H9 (cell line): ENCODE data around the gene MAGOH. TPM values are rescaled to one million over a fixed set of nuclear protein-coding genes. Genes with fewer than 3 reads are reported as not detected.

Source experiments
- DNase-seq: peaks from one replicate; pipeline ENCODE4 v3.0.0-alpha.2; 2017
- H2AFZ ChIP-seq: one replicate; pipeline ENCODE4 v1.6.1; 2013; ENCODE audit warnings: mild to moderate bottlenecking, low read length, control low read depth, moderate library complexity
- H2AK5ac ChIP-seq: 2 replicates; pipeline ENCODE4 v1.6.1; 2013; ENCODE audit warnings: low read length, control low read depth, mixed read lengths; ENCODE audit not compliant: insufficient read length
- H2BK120ac ChIP-seq: one replicate; pipeline ENCODE4 v1.6.1; 2013; ENCODE audit warnings: low read depth, mild to moderate bottlenecking, low read length, control low read depth, inconsistent platforms; ENCODE audit not compliant: poor library complexity, severe bottlenecking
- H2BK12ac ChIP-seq: 2 replicates; pipeline ENCODE4 v1.6.1; 2013; ENCODE audit warnings: low read length, control low read depth, mixed read lengths, low read depth; ENCODE audit not compliant: insufficient read length
- H2BK15ac ChIP-seq: 2 replicates; pipeline ENCODE4 v1.6.1; 2013; ENCODE audit warnings: low read depth, low read length, control low read depth
- H2BK20ac ChIP-seq: one replicate; pipeline ENCODE4 v1.6.1; 2013; ENCODE audit warnings: low read depth, mild to moderate bottlenecking, low read length, control low read depth, inconsistent platforms; ENCODE audit not compliant: poor library complexity, severe bottlenecking
- H2BK5ac ChIP-seq: 2 replicates; pipeline ENCODE4 v1.6.1; 2013; ENCODE audit warnings: low read length, control low read depth, mixed read lengths; ENCODE audit not compliant: insufficient read length
- H3K14ac ChIP-seq: 2 replicates; pipeline ENCODE4 v1.6.1; 2013; ENCODE audit warnings: low read length, control low read depth; ENCODE audit not compliant: insufficient read depth
- H3K18ac ChIP-seq: 2 replicates; pipeline ENCODE4 v1.6.1; 2013; ENCODE audit warnings: low read depth, mild to moderate bottlenecking, mixed read lengths, low read length, control low read depth; ENCODE audit not compliant: insufficient read length
- H3K23ac ChIP-seq: 2 replicates; pipeline ENCODE4 v1.6.1; 2013; ENCODE audit warnings: low read length, control low read depth, mixed read lengths, low read depth; ENCODE audit not compliant: insufficient read length
- H3K23me2 ChIP-seq: 2 replicates; pipeline ENCODE4 v1.6.1; 2013; ENCODE audit warnings: low read depth, mild to moderate bottlenecking, mixed read lengths, low read length, control low read depth; ENCODE audit not compliant: insufficient read length, poor library complexity, severe bottlenecking
- H3K27ac ChIP-seq: 2 replicates; pipeline ENCODE4 v1.5.1; 2013; ENCODE audit warnings: low read length, control low read depth, mixed read lengths, low read depth; ENCODE audit not compliant: insufficient read length
- H3K27me3 ChIP-seq: 2 replicates; pipeline ENCODE4 v1.6.1; 2013; ENCODE audit warnings: low read length, control low read depth, inconsistent platforms; ENCODE audit not compliant: insufficient read depth
- H3K4ac ChIP-seq: 2 replicates; pipeline ENCODE4 v1.6.1; 2013; ENCODE audit warnings: low read depth, mild to moderate bottlenecking, control low read depth, inconsistent platforms, low read length, moderate library complexity
- H3K4me1 ChIP-seq: 2 replicates; pipeline ENCODE4 v1.6.1; 2013; ENCODE audit warnings: low read length, control low read depth, inconsistent platforms; ENCODE audit not compliant: insufficient read depth
- H3K4me2 ChIP-seq: 2 replicates; pipeline ENCODE4 v1.6.1; 2013; ENCODE audit warnings: low read length, control low read depth, mixed read lengths; ENCODE audit not compliant: insufficient read length, insufficient read depth
- H3K56ac ChIP-seq: 2 replicates; pipeline ENCODE4 v1.6.1; 2013; ENCODE audit warnings: low read depth, mild to moderate bottlenecking, mixed read lengths, low read length, control low read depth; ENCODE audit not compliant: insufficient read length
- H3K79me1 ChIP-seq: 2 replicates; pipeline ENCODE4 v1.6.1; 2013; ENCODE audit warnings: low read depth, mild to moderate bottlenecking, moderate library complexity, low read length, control low read depth, inconsistent platforms; ENCODE audit not compliant: insufficient read depth, poor library complexity, severe bottlenecking
- H3K79me2 ChIP-seq: 2 replicates; pipeline ENCODE4 v1.6.1; 2013; ENCODE audit warnings: low read length, control low read depth, inconsistent platforms; ENCODE audit not compliant: insufficient read depth
- H3K9ac ChIP-seq: 2 replicates; pipeline ENCODE4 v1.6.1; 2013; ENCODE audit warnings: low read length, control low read depth, mixed read lengths; ENCODE audit not compliant: insufficient read length; ENCODE audit errors: extremely low read depth
- H3K9me3 ChIP-seq: one replicate; pipeline ENCODE4 v1.6.1; 2013; ENCODE audit warnings: low read depth, low read length, inconsistent platforms; ENCODE audit not compliant: control insufficient read depth
- H3T11ph ChIP-seq: one replicate; pipeline ENCODE4 v1.6.1; 2013; ENCODE audit warnings: mild to moderate bottlenecking, low read length, control low read depth, inconsistent platforms
- H4K20me1 ChIP-seq: one replicate; pipeline ENCODE4 v1.6.1; 2013; ENCODE audit not compliant: control insufficient read depth, insufficient read length, insufficient read depth
- H4K5ac ChIP-seq: 2 replicates; pipeline ENCODE4 v1.6.1; 2013; ENCODE audit warnings: low read depth, mild to moderate bottlenecking, mixed read lengths, low read length, control low read depth; ENCODE audit not compliant: insufficient read length
- H4K8ac ChIP-seq: replicated peaks from 2 replicates; pipeline ENCODE4 v1.6.1; 2013; ENCODE audit warnings: low read length, control low read depth, mixed read lengths, low read depth; ENCODE audit not compliant: insufficient read length
- H4K91ac ChIP-seq: 2 replicates; pipeline ENCODE4 v1.6.1; 2013; ENCODE audit warnings: low read depth, mild to moderate bottlenecking, moderate library complexity, mixed read lengths, low read length, control low read depth; ENCODE audit not compliant: insufficient read length
- H3K27ac Mint-ChIP-seq, 3 experiments: 2 replicates in 2 of 3; 3 replicates in 1 of 3; pipeline ENCODE4 v1.8.0; 2020 to 2021; ENCODE audit warnings: mixed read lengths in 3 of 3, mild to moderate bottlenecking in 1 of 3, moderate library complexity in 1 of 3
- H3K27me3 Mint-ChIP-seq: 2 replicates; pipeline ENCODE4 v1.8.0; 2021; ENCODE audit warnings: low read depth, mild to moderate bottlenecking, moderate library complexity, mixed read lengths
- H3K36me3 Mint-ChIP-seq, 3 experiments: 2 replicates in 2 of 3; 3 replicates in 1 of 3; pipeline ENCODE4 v1.8.0; 2020 to 2021; ENCODE audit warnings: low read depth in 3 of 3, mixed read lengths in 3 of 3; ENCODE audit not compliant: insufficient read depth in 1 of 3
- H3K4me1 Mint-ChIP-seq, 2 experiments: 2 replicates each; pipeline ENCODE4 v1.8.0; 2020; ENCODE audit warnings: mixed read lengths in 2 of 2
- H3K4me3 Mint-ChIP-seq, 2 experiments: 2 replicates in 1 of 2; 3 replicates in 1 of 2; pipeline ENCODE4 v1.8.0; 2020 to 2021; ENCODE audit warnings: mild to moderate bottlenecking in 2 of 2, mixed read lengths in 2 of 2, moderate library complexity in 1 of 2
- H3K9me3 Mint-ChIP-seq, 2 experiments: 2 replicates in 1 of 2; 3 replicates in 1 of 2; pipeline ENCODE4 v1.8.0; 2020; ENCODE audit warnings: mild to moderate bottlenecking in 2 of 2, mixed read lengths in 2 of 2, moderate library complexity in 1 of 2
- WGBS: extraction: QIAGEN DNeasy Blood & Tissue Kit; methylation state at CpG from one replicate; pipeline ENCODE4 v1.1.7; 2013; ENCODE audit warnings: missing lambda C conversion rate, low lambda C conversion rate, mixed read lengths; ENCODE audit not compliant: insufficient read length; ENCODE audit errors: extremely low coverage; 5-methylcytosine and 5-hydroxymethylcytosine counted together
- total RNA-seq: library from RNA; stranded (reverse); gene quantifications from 2 replicates; pipeline ENCODE4 v1.2.1, GENCODE V29; 2021
- TF ChIP-seq, protein P1 (sequence below): fragments of 200-600 bp; sonication (generic); conservative IDR thresholded peaks from 3 replicates; pipeline ENCODE4 v1.8.0; 2021; ENCODE audit warnings: antibody characterized with exemption, mild to moderate bottlenecking

Gene MAGOH
- total RNA-seq, 1 experiment from 2014 or later: 81.2 TPM

DNA sequence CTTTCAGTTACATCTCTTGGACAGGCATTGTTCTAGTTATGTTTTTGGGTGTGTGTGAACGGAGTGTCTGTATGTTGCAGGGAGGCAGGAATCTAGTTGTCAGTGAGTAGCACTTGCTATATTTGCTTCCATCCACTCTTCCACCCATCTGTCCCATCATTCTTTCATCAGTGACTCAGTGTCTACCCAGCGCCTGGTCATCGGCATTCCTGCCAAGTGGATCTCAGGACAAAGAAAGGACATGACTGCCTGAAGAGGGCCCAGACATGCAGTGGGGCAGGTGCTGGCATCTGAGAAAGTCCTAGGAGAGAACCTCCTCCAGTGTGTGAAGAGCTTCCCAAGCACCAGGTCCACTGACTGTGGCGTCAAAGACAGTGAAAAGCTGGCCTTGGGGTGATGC lies 27.3 kb upstream of the MAGOH start:
- no peak overlapping the region for H2AK5ac ChIP-seq
- Mint-ChIP-seq H3K36me3 (peaks cover 46 to 92% (median 75%) of the 10 kb centered on the region in 3 experiments; a peak in 6 of 7 replicates), H3K4me1 (no peaks in the 10 kb centered on the region), H3K4me3 (no peak overlapping the region), H3K9me3 (no peaks in the 10 kb centered on the region), H3K27ac (no peak overlapping the region), H3K27me3 (no peaks in the 10 kb centered on the region)
- no peak overlapping the region for H2AFZ ChIP-seq
- no peak overlapping the region for H3K27ac ChIP-seq
- no peak overlapping the region for H3K18ac ChIP-seq
- no CpG with 5 or more reads among the region's 4 CpGs for WGBS
- no peak overlapping the region for H3T11ph ChIP-seq
- no peaks in the 10 kb centered on the region for H3K27me3 ChIP-seq
- no peak for DNase-seq
- no peaks in the 10 kb centered on the region for H3K79me2 ChIP-seq
- H3K9ac ChIP-seq: no peak overlapping the region
- H3K23ac ChIP-seq: no peak overlapping the region
- H3K4me1 ChIP-seq: no peaks in the 10 kb centered on the region
- no peak overlapping the region for H3K4me2 ChIP-seq
- no peaks in the 10 kb centered on the region for H3K79me1 ChIP-seq
- TF ChIP-seq, protein P1, sequence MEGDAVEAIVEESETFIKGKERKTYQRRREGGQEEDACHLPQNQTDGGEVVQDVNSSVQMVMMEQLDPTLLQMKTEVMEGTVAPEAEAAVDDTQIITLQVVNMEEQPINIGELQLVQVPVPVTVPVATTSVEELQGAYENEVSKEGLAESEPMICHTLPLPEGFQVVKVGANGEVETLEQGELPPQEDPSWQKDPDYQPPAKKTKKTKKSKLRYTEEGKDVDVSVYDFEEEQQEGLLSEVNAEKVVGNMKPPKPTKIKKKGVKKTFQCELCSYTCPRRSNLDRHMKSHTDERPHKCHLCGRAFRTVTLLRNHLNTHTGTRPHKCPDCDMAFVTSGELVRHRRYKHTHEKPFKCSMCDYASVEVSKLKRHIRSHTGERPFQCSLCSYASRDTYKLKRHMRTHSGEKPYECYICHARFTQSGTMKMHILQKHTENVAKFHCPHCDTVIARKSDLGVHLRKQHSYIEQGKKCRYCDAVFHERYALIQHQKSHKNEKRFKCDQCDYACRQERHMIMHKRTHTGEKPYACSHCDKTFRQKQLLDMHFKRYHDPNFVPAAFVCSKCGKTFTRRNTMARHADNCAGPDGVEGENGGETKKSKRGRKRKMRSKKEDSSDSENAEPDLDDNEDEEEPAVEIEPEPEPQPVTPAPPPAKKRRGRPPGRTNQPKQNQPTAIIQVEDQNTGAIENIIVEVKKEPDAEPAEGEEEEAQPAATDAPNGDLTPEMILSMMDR: no peak
- H2BK5ac ChIP-seq: no peak overlapping the region
- H3K14ac ChIP-seq: no peak overlapping the region
- no peak overlapping the region for H4K5ac ChIP-seq
- H4K91ac ChIP-seq: no peak overlapping the region
- no peaks in the 10 kb centered on the region for H3K23me2 ChIP-seq
- H2BK12ac ChIP-seq: no peak overlapping the region
- H4K8ac ChIP-seq: no peak overlapping the region
- H3K4ac ChIP-seq: no peak overlapping the region
- no peak overlapping the region for H2BK20ac ChIP-seq
- H3K56ac ChIP-seq: no peak overlapping the region
- H2BK120ac ChIP-seq: no peak overlapping the region
- no peak overlapping the region for H2BK15ac ChIP-seq
- H4K20me1 ChIP-seq: no peaks in the 10 kb centered on the region
- H3K9me3 ChIP-seq: no peaks in the 10 kb centered on the region
